Brain pericyte (primary cell): ENCODE data around the gene SECISBP2L.

ENCODE experiments used
- DNase-seq: peaks from one replicate; pipeline ENCODE4 v3.0.0-alpha.2; 2012; ENCODE audit warnings: low read depth, low spot score

Gene SECISBP2L

DNA sequence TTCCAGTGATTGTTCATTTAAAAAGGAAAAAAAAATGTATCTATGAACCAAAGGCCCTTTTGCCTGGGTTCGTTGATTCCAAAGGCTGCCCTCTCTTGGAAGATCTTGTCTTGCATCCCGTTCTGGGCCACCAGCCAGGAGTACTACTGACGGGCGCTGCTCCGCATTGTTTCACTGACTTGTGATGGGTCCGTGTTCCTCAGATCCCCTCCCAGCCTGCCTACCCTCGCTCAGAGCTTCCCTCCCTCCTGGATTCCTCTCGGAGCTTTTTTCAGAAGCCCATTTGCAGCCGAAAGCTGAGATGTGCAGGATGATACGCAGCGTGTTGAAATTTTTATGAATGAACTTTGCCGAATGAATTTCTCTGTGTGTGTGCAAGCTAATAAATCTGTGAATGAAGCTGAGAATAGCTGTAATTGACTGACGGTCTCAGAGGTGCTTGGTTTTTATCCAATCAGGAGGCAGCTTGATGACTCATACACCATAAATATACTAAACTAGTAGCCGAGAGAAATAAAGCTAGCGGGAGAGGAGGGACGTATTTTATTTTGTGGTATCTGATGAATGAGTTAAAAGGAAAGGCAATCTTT lies 82.6 kb downstream of the SECISBP2L start, which contains the start of gene SHC4:
Gene SHC4 (minus strand): TSS at position 396 of the 590 bp plus-strand sequence. CDS start 904 bp downstream, outside the sequence.
- peak; percentile 65 for DNase-seq

DNA sequence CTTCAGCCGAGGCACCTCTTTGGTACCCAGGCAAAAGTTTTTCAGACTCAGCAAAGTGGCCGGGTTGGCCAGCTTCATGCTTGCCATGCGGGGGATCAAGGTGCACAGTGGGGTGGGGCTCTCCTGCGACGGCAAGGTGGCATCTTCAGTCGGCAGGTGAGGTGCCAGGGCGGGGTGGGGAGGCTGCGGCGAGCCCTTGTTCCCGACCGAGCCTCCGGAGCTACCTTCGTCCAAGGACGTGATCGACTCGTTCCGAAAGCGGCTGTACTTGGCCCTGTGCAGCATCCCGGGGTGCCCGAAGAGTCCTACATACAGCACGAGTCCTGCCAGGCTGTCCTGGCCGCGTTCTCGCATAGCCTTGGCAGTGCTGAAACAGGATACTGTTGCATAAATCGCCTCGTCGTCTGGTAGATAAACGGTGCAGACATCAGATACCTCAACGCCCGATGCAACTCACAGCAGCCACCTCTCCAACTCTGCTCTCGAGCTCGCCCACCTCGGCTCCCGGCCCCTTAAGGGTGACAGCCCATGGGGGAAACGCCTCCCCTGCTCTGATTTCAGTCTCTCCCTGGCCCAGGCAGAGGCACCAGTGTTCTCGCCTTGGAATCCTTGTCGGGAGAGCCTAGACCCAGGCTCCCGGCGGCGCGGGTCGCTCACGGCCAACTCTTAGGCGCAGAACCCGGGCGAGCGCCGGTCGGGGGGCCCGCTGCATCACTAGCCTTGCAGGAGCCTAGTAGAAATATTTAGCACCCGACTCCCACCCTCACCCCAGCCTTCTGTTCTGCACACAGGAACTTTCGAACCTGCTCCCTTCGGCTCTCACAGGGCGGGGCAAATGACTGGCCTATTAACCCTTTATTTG lies 83.4 kb downstream of the SECISBP2L start:
- DNase-seq = peak; percentile 30

DNA sequence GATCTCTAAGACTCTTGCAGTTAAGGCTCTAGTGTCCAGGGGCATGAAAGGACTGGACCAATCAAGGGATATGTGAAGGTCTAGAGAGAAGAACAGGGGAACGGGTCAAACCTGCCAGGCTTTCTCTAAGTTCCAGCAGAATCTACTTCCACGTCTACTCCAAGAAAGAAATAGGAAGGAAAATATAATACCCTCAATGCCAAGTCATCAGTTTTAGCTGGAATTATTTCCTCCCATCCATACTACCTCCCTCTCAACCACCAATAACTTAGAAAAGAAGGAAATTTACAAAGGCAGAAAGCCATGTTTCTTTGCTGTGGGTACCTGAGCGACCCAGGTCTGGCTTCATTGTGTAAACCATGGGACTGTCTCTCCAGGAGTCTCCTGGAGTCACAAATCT lies 90.3 kb downstream of the SECISBP2L start:
- no peak for DNase-seq

DNA sequence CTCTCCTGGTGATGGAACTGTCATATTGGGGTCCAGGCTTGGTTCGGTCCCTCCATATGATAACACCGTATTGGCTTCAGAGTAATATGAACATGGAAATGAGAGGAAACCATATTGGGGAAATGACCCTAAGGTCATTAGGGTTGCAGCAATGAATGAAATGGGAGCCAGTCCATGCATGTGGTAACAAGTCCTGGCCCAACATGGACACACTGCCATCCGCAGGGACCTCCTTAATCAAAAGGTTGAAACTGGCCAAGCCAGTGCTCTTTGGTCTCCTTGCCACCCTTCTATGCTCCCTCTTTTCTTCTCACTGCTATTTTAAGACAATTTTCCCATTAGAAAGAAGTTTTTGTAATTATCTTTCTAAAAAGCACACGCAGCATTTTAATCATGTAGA lies 90.9 kb downstream of the SECISBP2L start:
- no peak for DNase-seq

DNA sequence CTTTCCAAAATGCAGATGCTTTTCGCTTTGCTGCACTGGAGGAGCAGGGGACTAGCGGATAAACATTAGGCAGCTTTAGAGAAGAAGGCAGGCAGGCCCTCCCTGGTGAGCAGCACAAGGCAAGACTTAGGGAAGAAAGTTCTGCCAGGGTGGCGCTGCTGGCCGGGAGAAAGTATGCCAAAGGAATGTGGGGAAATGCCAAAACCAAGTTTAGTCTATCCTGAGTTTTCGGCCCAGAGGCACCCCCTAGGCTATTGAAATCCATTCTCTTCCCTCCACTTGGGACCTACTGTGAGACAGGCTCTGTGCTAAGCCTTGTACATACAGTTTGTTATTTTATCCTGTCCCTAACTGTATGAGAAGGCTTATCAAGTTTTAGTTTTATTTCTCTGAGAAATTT lies 91.7 kb downstream of the SECISBP2L start:
- DNase-seq = no peak

DNA sequence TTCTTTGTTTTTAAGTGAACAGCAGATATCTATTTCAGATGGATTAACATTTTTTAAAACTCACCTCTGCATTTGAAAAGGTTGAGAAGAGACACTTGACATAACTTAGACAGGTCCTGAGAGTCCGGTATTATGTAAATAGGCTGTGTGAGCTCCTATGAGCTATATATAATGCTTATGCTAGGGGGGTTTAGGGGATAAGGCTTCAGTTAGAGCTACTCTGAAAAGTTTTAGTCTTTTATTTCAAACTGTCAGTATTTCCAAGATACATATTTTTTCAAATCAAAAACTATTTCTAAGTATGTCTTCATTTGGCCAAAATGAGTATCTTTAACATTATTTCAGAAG lies 99.4 kb downstream of the SECISBP2L start:
- DNase-seq = no peak

DNA sequence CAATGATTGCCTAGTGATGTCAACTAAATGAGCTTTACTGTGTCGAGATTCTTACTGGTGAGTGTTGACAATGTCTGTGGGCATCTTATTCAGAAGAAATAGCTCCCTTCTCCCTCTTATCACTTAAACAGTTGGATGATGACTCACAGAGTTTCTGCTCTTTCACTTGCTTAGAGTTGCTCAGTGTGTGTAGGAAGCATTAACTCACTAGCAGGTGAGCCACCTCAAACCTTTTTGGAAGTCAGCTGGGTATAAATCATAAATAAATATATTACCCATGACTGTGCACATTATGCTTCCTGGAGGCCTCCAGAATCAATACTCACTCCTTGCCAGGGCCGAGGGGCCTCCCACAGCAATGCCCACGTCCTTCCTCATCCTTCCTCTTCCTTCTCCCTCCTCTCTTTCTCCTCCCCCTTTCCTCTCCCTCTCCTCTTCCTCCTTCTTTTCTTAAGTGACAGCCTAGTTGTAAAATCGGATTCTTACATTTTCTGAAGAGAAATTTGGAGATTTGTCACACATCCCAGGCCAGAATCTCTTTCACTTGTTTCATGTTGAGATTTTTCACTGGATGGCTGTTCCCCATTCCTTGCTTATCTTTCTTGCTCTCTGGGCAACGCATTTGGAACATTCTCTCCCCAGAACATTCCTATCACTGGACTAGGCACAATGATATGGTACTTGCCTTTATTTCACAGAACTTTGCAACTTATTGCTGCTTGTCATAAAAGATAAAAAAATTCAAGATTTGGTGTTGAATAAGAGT lies 100.0 kb downstream of the SECISBP2L start:
- no peak for DNase-seq

DNA sequence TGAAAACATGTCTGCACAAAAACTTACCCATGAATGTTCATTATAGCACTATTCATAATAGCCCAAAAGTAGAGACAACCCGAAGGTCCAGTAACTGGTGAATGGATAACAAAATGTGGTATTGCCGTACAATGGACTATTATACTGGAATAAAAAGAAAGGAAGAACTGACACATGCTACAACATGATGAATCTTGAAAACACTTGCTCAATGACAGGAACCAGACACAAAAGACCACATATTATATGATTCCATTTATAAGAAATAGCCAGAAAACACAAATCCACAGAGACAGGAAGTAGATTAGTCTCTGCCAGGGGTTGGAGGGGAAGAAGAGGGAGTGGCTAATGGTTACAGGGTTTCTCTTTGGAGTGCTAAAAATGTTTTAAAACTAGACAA lies 100.9 kb downstream of the SECISBP2L start:
- DNase-seq = no peak

DNA sequence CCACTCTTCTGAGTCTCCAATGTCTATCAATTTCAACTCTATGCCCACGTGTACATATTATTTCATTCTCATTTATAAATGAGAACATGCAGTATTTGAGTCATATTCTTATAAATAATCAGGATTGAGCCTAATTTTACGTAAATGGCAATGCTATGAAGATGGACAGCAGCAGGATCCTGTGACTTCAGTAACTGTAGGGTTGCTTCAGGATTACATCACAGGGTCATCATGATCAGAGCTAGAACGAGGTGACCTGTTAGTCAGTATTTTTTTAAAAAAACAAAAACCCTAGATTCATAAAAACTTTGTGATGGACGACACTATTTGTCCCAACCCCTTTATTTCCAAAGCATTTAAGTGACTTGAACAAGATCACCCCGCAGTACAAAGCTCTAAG lies 104.3 kb downstream of the SECISBP2L start:
- DNase-seq = no peak

DNA sequence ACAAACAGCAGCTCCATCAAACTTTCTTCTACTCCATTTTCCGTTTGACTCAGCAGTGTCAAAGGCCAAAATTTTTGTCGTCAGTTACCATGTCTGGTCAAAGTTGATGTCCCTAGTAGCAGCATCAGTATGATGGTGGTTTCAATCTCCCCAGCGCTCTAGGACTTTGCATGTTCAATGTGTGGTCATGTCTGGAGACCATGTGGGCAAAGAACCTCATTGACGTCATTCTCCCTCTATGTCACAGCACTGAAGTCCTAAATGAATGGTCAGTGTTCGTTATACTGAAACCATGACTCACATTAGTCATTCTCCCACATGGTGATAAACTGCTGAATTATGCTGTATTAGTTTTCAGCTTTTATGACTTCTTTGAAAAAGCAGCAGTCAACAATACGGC lies 105.7 kb downstream of the SECISBP2L start:
- peak; percentile 36 for DNase-seq

DNA sequence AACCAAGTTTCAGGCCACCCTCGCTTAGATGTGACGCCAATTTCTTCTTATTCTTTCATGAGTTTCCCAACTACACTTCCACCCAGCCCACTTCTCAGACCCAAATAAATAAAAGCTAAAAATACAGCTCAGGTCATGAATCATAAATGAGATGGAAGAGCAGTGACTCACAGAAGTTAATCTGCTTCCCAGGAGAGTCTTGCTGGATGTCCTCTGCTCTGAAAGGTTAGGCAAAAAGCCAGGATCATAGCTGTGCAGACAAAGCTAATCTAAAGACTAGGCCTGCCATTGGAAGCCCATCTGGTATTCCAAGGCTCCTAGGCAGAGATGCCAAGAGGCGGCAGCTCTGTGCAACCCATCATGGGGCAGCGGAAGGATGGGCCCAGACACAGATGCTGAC lies 106.6 kb downstream of the SECISBP2L start:
- DNase-seq = peak; percentile 36
